Tibial nerve (tissue), 4 donors: ENCODE results near the gene SNPH.

Source experiments
- EP300 ChIP-seq, 2 donors: sonication (generic); formaldehyde crosslinking; IDR thresholded peaks; one replicate each; pipeline ENCODE4 v1.6.1; 2017; ENCODE audit warnings: antibody characterized with exemption in 2 of 2, mild to moderate bottlenecking in 1 of 2
- POLR2A ChIP-seq, 2 donors: fragments of 450-650 bp; IDR thresholded peaks; one replicate each; pipeline ENCODE4 v1.6.1; 2017; ENCODE audit warnings: antibody characterized with exemption in 2 of 2, mild to moderate bottlenecking in 2 of 2, moderate library complexity in 2 of 2
- TF ChIP-seq, protein P1 (sequence below), 5 experiments: fragments of 200-600 bp in 3 of 5; fragments of 450-650 bp in 2 of 5; sonication (generic) in 3 of 5; IDR thresholded peaks; one replicate each; pipeline ENCODE4 v1.5.1; 2016 to 2019; ENCODE audit warnings: antibody characterized with exemption in 5 of 5, mild to moderate bottlenecking in 3 of 5, moderate library complexity in 2 of 5

GRCh38 chr20:1305712-1306111 is 39.6 kb downstream of the SNPH start:
- TF ChIP-seq, protein P1, sequence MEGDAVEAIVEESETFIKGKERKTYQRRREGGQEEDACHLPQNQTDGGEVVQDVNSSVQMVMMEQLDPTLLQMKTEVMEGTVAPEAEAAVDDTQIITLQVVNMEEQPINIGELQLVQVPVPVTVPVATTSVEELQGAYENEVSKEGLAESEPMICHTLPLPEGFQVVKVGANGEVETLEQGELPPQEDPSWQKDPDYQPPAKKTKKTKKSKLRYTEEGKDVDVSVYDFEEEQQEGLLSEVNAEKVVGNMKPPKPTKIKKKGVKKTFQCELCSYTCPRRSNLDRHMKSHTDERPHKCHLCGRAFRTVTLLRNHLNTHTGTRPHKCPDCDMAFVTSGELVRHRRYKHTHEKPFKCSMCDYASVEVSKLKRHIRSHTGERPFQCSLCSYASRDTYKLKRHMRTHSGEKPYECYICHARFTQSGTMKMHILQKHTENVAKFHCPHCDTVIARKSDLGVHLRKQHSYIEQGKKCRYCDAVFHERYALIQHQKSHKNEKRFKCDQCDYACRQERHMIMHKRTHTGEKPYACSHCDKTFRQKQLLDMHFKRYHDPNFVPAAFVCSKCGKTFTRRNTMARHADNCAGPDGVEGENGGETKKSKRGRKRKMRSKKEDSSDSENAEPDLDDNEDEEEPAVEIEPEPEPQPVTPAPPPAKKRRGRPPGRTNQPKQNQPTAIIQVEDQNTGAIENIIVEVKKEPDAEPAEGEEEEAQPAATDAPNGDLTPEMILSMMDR (IDR thresholded peaks at IDR 0.05) = no peak
- TF ChIP-seq POLR2A (IDR thresholded peaks at IDR 0.05) (no peak), EP300 (IDR thresholded peaks at IDR 0.05) (no peak)
